Loucy (cell line): Measurements from ENCODE around the gene DPYSL3.

Source experiments
- H2AFZ ChIP-seq: fragments of 200-600 bp; sonication (generic); 2 replicates; pipeline ENCODE4 v1.6.0; 2016; ENCODE audit warnings: antibody characterized with exemption, mild to moderate bottlenecking, low read length, moderate library complexity
- H3F3A ChIP-seq: fragments of 200-600 bp; 2 replicates; pipeline ENCODE4 v1.6.0; 2016; ENCODE audit warnings: antibody characterized with exemption, low read depth, mild to moderate bottlenecking
- H3K27me3 ChIP-seq: fragments of 200-600 bp; sonication (generic); 2 replicates; pipeline ENCODE4 v1.6.1; 2014; ENCODE audit warnings: low read length, mild to moderate bottlenecking; ENCODE audit not compliant: insufficient read depth, poor library complexity, severe bottlenecking
- H3K36me3 ChIP-seq: fragments of 200-600 bp; sonication (generic); 2 replicates; pipeline ENCODE4 v1.6.1; 2016; ENCODE audit warnings: low read length; ENCODE audit not compliant: insufficient read depth
- H3K4me1 ChIP-seq: fragments of 200-600 bp; sonication (generic); 2 replicates; pipeline ENCODE4 v1.5.1; 2014; ENCODE audit warnings: low read length, mild to moderate bottlenecking; ENCODE audit not compliant: insufficient read depth, poor library complexity, severe bottlenecking
- H3K4me2 ChIP-seq: fragments of 200-600 bp; sonication (generic); 2 replicates; pipeline ENCODE4 v1.6.0; 2014; ENCODE audit warnings: antibody characterized with exemption, low read length, low read depth, mild to moderate bottlenecking; ENCODE audit not compliant: poor library complexity, severe bottlenecking
- H3K4me3 ChIP-seq: fragments of 200-600 bp; sonication (generic); 2 replicates; pipeline ENCODE4 v1.5.1; 2014; ENCODE audit warnings: low read length, mild to moderate bottlenecking, mixed read lengths; ENCODE audit not compliant: poor library complexity, severe bottlenecking
- H3K79me2 ChIP-seq: fragments of 200-600 bp; sonication (generic); 2 replicates; pipeline ENCODE4 v1.6.1; 2014; ENCODE audit warnings: low read length; ENCODE audit not compliant: insufficient read depth
- H3K9ac ChIP-seq: fragments of 200-600 bp; sonication (generic); 2 replicates; pipeline ENCODE4 v1.6.0; 2014; ENCODE audit warnings: mild to moderate bottlenecking, low read depth, low read length, moderate library complexity; ENCODE audit not compliant: poor library complexity, severe bottlenecking
- H3K9me2 ChIP-seq: fragments of 200-600 bp; sonication (generic); replicated peaks from 2 replicates; pipeline ENCODE4 v1.6.1; 2016; ENCODE audit warnings: low read depth, low read length, mixed read lengths
- H3K9me3 ChIP-seq: fragments of 200-600 bp; sonication (generic); 2 replicates; pipeline ENCODE4 v1.6.1; 2014; ENCODE audit warnings: mild to moderate bottlenecking, antibody characterized with exemption, low read length, low read depth; ENCODE audit not compliant: insufficient read depth
- H4K20me1 ChIP-seq: fragments of 200-600 bp; sonication (generic); 2 replicates; pipeline ENCODE4 v1.6.0; 2014; ENCODE audit warnings: antibody characterized with exemption, low read length, mild to moderate bottlenecking; ENCODE audit not compliant: insufficient read depth, poor library complexity, severe bottlenecking
- EZH2phosphoT487 ChIP-seq: fragments of 200-600 bp; IDR thresholded peaks from 2 replicates; pipeline ENCODE4 v1.6.1; 2018; ENCODE audit warnings: antibody characterized with exemption, mild to moderate bottlenecking, moderate library complexity, borderline replicate concordance
- TF ChIP-seq, protein P1 (sequence below): fragments of 200-600 bp; sonication (generic); conservative IDR thresholded peaks from 2 replicates; pipeline ENCODE4 v1.5.1; 2014; ENCODE audit warnings: mild to moderate bottlenecking, antibody characterized with exemption, low read length

DPYSL3 gene

DNA sequence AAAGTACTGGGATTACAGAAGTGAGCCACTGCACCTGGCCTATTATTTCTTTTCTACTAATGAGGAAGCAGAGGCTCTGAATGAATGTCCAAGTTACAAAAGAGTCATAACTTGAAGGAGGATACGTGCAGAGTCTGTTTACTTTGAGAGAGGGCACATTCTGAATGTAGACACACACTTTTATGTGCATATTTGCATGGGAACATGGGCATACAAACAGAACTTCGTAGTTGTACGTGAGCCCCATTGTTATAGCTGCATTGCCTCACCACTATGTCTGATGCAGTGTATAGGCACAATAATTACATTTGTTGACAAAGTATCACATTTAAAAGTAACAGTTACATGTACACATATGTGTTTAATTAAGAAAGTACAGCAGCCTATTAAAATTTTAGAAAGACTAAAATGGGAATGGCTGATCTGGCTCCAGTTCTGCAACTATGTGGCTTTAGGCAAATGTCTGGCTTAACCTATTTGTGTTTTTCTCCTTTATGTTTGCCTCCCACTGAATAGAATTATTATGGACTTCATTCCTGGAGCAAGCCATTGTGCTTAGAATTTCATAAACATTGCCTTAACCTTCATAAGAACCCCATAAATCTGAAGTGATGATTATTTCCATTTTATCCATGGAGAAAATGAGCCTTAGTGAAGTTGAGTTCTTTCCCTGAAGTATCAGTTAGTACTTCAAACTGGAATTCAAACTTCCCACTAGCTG is 3.0 kb upstream of the DPYSL3 start:
- no peak overlapping the region for H2AFZ ChIP-seq
- no peak overlapping the region for H3K4me2 ChIP-seq
- H3K79me2 ChIP-seq = no peaks in the 10 kb centered on the region
- TF ChIP-seq, protein P1, sequence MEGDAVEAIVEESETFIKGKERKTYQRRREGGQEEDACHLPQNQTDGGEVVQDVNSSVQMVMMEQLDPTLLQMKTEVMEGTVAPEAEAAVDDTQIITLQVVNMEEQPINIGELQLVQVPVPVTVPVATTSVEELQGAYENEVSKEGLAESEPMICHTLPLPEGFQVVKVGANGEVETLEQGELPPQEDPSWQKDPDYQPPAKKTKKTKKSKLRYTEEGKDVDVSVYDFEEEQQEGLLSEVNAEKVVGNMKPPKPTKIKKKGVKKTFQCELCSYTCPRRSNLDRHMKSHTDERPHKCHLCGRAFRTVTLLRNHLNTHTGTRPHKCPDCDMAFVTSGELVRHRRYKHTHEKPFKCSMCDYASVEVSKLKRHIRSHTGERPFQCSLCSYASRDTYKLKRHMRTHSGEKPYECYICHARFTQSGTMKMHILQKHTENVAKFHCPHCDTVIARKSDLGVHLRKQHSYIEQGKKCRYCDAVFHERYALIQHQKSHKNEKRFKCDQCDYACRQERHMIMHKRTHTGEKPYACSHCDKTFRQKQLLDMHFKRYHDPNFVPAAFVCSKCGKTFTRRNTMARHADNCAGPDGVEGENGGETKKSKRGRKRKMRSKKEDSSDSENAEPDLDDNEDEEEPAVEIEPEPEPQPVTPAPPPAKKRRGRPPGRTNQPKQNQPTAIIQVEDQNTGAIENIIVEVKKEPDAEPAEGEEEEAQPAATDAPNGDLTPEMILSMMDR = no peak
- no peak for TF ChIP-seq EZH2phosphoT487
- H3K9ac ChIP-seq = no peak overlapping the region
- H3K4me3 ChIP-seq = no peak overlapping the region
- H3K27me3 ChIP-seq = no peaks in the 10 kb centered on the region
- no peaks in the 10 kb centered on the region for H4K20me1 ChIP-seq
- H3K36me3 ChIP-seq = no peaks in the 10 kb centered on the region
- no peaks in the 10 kb centered on the region for H3K9me3 ChIP-seq
- no peaks in the 10 kb centered on the region for H3K9me2 ChIP-seq
- no peaks in the 10 kb centered on the region for H3K4me1 ChIP-seq
- H3F3A ChIP-seq = no peaks in the 10 kb centered on the region

DNA sequence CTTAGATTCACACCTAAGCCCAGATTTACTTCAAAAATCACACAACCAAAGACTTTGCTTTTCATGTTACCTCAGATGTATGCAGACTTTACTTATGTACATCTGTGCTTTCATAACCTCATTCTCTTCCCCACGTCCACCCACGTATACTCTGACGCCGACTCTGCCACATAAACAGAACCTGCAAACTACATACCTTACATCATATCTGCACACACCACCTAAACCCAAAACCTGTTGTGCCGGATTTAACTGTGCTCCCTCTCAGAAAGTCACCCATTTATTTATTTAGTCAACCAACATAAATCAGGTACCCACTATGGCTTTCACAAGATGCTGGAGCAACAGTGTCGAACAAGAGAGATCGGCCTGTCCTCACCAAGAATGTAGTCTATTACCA is 1.0 kb upstream of the DPYSL3 start:
- no peaks in the 10 kb centered on the region for H3K9me3 ChIP-seq
- no peaks in the 10 kb centered on the region for H3K9me2 ChIP-seq
- H2AFZ ChIP-seq = no peak overlapping the region
- no peaks in the 10 kb centered on the region for H3K79me2 ChIP-seq
- H3K4me3 ChIP-seq = no peak overlapping the region
- H4K20me1 ChIP-seq = no peaks in the 10 kb centered on the region
- H3K9ac ChIP-seq = no peak overlapping the region
- TF ChIP-seq, protein P1 = no peak
- no peak for TF ChIP-seq EZH2phosphoT487
- H3K4me1 ChIP-seq = no peaks in the 10 kb centered on the region
- no peaks in the 10 kb centered on the region for H3K27me3 ChIP-seq
- no peaks in the 10 kb centered on the region for H3K36me3 ChIP-seq
- H3F3A ChIP-seq = no peaks in the 10 kb centered on the region
- H3K4me2 ChIP-seq = no peak overlapping the region

DNA sequence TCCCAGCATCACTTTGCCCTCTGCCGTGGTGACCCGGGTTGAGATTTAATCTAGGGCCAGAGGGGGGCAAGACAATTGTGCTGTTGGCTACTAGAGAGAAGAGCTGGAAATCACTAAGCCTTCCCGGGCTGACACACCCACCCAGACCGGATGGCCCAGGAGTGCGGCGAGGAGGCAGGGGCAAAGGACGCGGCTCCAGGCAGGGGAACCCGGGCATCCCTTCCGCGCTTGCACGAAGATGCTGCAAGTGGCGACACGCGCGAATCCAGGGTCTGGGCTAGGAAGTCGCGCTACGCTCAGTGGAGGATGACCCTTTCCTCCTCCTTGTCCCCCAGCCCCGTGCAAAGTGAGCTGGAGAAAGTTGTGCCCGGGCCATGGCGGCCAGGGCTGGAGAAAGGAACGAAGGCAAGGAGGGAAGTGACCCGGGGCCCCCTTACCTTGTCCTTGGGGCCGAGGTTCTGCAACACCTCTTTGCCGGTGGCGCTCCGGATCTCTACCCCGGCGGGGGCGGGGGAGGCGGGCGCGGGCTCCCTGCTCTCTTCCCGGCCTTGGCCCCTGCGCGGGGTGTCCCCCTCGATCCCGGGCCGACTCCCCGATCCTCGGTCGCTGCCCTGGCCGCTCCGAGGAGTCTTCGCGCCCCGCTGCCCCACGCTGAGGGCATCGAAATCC is 693 bp downstream of the DPYSL3 start:
- no peaks in the 10 kb centered on the region for H3K9me3 ChIP-seq
- no peak overlapping the region for H3K4me3 ChIP-seq
- H3K4me2 ChIP-seq = no peak overlapping the region
- H3K36me3 ChIP-seq = no peaks in the 10 kb centered on the region
- H2AFZ ChIP-seq = no peak overlapping the region
- H3K27me3 ChIP-seq = no peaks in the 10 kb centered on the region
- H3K4me1 ChIP-seq = no peaks in the 10 kb centered on the region
- H3K9ac ChIP-seq = no peak overlapping the region
- no peaks in the 10 kb centered on the region for H3K79me2 ChIP-seq
- H3F3A ChIP-seq = no peaks in the 10 kb centered on the region
- H4K20me1 ChIP-seq = no peaks in the 10 kb centered on the region
- H3K9me2 ChIP-seq = no peaks in the 10 kb centered on the region
- TF ChIP-seq, protein P1 = no peak
- no peak for TF ChIP-seq EZH2phosphoT487
